Central memory CD8-positive, alpha-beta T cell (primary cell): Measurements from ENCODE around the gene IFI27.
A peak's percentile ranks its signal among the peaks of the same experiment; 100 is the strongest.

Experiments
- ATAC-seq: fragments of 150-1000 bp; cut with Tn5 transposase; replicated peaks from 2 replicates; pipeline ENCODE4 v1.10.0; 2022; ENCODE audit warnings: mild to moderate bottlenecking, moderate FRiP score, moderate number of reproducible peaks; ENCODE audit not compliant: poor library complexity, severe bottlenecking; ENCODE audit errors: extremely low read depth
- DNase-seq, 2 donors: peaks; one replicate each; pipeline ENCODE4 v3.0.0; 2021; ENCODE audit warnings: low spot score in 2 of 2
- H3K27ac Mint-ChIP-seq: one replicate; pipeline ENCODE4 v1.8.0; 2022; ENCODE audit warnings: low read depth, mild to moderate bottlenecking, moderate library complexity, mixed read lengths
- H3K27me3 Mint-ChIP-seq: one replicate; pipeline ENCODE4 v1.8.0; 2022; ENCODE audit warnings: mixed read lengths
- H3K36me3 Mint-ChIP-seq: one replicate; pipeline ENCODE4 v1.8.0; 2022; ENCODE audit warnings: mild to moderate bottlenecking, moderate library complexity, mixed read lengths; ENCODE audit not compliant: insufficient read depth
- H3K4me1 Mint-ChIP-seq: one replicate; pipeline ENCODE4 v1.8.0; 2022; ENCODE audit warnings: mixed read lengths
- H3K4me3 Mint-ChIP-seq: one replicate; pipeline ENCODE4 v1.8.0; 2022; ENCODE audit warnings: mild to moderate bottlenecking, moderate library complexity, mixed read lengths
- H3K9me3 Mint-ChIP-seq: one replicate; pipeline ENCODE4 v1.8.0; 2022; ENCODE audit warnings: mixed read lengths

IFI27 gene

DNA sequence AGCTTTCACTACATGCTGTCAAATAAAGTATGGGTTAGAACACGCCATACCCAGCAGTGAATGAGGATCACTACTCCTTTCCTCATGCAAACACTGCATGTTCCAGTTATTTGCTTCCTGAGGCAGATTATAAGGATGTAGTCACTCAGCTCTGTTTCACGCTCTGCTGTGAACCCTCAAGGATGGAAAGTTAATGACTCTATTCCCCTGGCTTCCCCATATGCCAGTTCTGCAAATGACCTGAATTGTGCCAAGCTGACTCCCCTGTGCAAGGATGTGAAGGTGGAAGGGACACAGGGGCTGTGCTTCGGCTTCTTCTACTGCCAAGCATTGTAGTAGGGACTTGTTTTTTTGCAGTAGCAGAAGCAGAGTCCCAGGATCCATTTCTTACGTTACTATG is 22.6 kb upstream of the IFI27 start:
- Mint-ChIP-seq H3K27ac (no peak overlapping the region), H3K27me3 (no peaks in the 10 kb centered on the region), H3K4me1 (no peaks in the 10 kb centered on the region), H3K9me3 (no peaks in the 10 kb centered on the region), H3K4me3 (no peak overlapping the region), H3K36me3 (no peaks in the 10 kb centered on the region)
- no peak for ATAC-seq
- DNase-seq: no peak

DNA sequence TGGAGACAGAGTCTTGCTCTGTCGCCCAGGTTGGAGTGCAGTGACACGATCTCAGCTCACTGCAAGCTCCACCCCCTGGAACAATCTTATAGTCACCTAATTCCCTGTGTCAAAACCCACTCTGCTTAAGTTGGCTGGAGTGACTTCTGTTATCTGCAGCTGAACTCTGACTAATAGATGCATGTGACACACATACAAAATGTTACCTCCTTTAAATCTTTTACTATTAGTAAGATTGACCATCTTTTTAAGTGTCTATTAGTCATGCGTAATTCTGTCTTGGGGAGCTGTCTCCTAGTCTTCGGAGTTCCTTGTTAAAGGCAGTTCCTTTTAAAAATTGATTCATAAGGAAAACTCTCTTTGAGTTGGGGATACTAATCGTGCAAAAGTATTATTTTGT is 22.0 kb upstream of the IFI27 start:
- no peaks in the 10 kb centered on the region for H3K9me3 Mint-ChIP-seq
- no peaks in the 10 kb centered on the region for H3K36me3 Mint-ChIP-seq
- no peaks in the 10 kb centered on the region for H3K4me1 Mint-ChIP-seq
- no peaks in the 10 kb centered on the region for H3K27me3 Mint-ChIP-seq
- H3K4me3 Mint-ChIP-seq: no peak overlapping the region
- DNase-seq: no peak
- no peak for ATAC-seq
- no peak overlapping the region for H3K27ac Mint-ChIP-seq

DNA sequence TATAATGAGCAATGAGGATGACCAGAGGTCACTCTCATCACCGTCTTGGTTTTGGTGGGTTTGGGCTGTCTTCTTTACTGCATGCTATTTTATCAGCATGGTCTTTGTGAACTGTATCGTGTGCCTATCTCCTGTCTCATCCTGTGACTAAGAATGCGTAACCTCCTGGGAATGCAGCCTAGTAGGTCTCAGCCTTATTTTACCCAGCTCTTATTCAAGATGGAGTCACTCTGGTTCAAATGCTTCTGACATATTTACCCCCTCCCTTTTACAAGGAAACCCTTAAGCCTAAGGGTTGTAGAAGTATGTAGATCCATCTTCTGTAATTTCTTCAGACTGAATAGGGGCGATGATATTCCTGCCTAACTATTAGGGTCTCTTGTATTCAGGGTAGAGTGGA is 21.1 kb upstream of the IFI27 start:
- Mint-ChIP-seq H3K9me3 (no peaks in the 10 kb centered on the region), H3K27ac (no peak overlapping the region), H3K4me1 (no peaks in the 10 kb centered on the region), H3K36me3 (no peaks in the 10 kb centered on the region), H3K4me3 (no peak overlapping the region), H3K27me3 (no peaks in the 10 kb centered on the region)
- no peak for ATAC-seq
- no peak for DNase-seq

DNA sequence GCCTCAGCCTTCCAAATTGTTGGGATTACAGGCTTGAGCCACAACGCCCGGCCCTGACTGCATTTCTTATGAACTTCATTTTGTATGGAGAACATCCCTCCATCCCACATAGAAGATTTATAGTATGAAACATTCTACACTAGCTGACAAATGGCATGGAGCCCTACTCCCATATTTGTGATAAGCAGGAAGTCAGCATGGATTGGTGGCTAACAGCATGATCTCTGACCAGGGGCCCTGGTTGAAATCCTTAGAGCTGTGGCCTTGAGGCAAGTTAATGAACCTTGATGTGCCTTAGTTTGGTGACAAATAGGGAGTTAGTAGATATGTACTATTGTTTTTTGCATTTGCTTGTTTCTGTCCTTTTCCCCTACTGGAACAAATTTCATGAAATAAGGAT is 17.1 kb upstream of the IFI27 start:
- Mint-ChIP-seq H3K27me3 (no peaks in the 10 kb centered on the region), H3K27ac (no peak overlapping the region), H3K4me3 (no peak overlapping the region), H3K4me1 (no peaks in the 10 kb centered on the region), H3K36me3 (no peaks in the 10 kb centered on the region), H3K9me3 (no peaks in the 10 kb centered on the region)
- DNase-seq (no peak), ATAC-seq (no peak)

DNA sequence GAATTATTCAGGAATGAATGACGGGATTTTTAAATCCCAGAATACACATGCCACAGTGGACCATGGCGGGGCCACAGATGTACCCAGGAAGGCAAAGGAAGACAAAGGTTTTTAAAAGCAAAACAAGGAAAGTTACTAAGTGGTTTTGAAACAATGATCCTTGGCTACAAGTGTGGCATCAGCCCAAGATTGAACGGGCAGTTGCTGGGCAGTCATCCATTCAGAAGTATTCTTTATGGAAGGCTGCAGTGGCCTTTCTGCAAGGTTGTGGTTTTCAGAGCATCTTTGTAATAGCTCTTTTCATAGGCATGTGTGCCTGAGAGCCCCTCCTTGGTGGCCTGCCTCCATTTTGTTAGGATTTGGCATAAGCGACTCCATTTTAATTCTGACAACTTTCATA is 13.4 kb upstream of the IFI27 start:
- Mint-ChIP-seq H3K36me3 (no peaks in the 10 kb centered on the region), H3K27me3 (no peaks in the 10 kb centered on the region), H3K9me3 (no peaks in the 10 kb centered on the region), H3K4me1 (no peaks in the 10 kb centered on the region), H3K27ac (no peak overlapping the region), H3K4me3 (no peak overlapping the region)
- DNase-seq: no peak
- no peak for ATAC-seq

DNA sequence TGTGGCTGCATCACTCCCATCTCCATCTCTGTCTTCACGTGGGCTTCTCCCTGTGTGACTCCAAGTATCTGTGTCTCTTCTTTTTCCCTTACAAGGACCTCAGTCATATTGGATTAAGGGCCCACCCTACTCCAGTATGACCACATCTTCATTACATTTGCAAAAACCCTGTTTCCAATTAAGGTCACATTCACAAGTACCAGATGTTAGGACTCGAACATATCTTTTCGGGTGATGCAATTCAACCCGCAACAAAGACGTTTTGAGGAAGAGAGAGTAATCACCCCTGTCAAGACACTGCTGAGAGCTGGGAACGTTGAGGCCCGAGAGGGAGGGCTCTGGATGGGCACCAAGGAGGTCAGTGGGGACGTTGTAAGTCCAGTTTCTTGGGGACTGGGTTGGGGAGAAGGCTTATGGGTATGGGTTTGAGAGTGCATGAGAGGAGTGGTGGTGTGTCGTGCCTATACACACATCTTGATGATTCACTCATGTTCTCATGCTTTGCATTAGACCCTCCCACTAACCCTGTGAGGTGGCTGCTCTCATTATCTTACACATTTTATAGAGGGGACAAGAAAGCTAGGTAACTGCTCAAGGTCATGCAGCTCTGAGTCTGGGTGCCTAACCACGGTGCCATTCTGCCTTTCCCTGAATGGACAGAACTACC is 12.1 kb upstream of the IFI27 start:
- Mint-ChIP-seq H3K9me3 (no peaks in the 10 kb centered on the region), H3K4me3 (no peak overlapping the region), H3K36me3 (no peaks in the 10 kb centered on the region), H3K27ac (no peak overlapping the region), H3K4me1 (no peaks in the 10 kb centered on the region), H3K27me3 (no peaks in the 10 kb centered on the region)
- ATAC-seq (no peak), DNase-seq (no peak)

DNA sequence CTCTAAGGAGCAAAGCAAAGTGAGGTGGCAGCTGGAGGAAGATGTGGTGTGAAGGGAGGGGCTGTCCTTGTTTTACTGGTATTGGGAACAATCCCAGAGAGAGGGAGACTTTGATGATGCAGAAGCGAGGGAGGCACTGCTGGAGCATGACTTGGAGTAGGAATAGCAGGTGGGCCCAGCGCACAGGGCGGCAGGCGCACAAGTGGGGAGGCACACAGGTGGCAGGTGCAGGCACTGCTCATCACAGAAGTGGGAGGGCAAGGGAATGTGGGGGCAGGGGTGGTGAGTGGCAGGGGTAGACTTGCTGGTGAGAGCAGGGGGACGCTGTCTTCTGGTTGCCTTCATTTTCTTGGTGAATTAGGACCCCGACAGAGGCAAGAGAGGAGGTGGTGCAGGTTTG is 11.5 kb upstream of the IFI27 start:
- no peaks in the 10 kb centered on the region for H3K36me3 Mint-ChIP-seq
- H3K27ac Mint-ChIP-seq: no peak overlapping the region
- no peak overlapping the region for H3K4me3 Mint-ChIP-seq
- no peaks in the 10 kb centered on the region for H3K9me3 Mint-ChIP-seq
- ATAC-seq: no peak
- H3K4me1 Mint-ChIP-seq: no peaks in the 10 kb centered on the region
- no peak for DNase-seq
- no peaks in the 10 kb centered on the region for H3K27me3 Mint-ChIP-seq

DNA sequence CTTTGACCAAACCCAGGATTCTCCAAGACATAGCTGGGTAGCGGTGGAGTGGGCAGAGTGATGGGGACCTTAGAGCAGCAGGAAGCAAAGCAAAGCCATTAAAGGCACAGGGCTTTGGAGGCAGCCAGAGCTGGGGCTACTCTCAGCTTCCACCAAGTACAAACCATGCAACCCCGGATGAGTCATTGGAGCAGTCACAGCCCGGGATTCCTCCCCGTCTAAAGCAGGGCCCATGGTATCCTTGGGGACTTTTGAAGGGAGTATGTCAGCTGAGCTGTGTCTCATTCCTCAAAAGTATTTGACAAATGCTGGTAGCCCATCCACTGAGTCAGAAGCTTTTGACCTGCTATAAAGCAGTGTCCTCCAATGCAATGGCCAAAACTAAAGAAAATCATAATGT is 9.7 kb upstream of the IFI27 start:
- no peaks in the 10 kb centered on the region for H3K9me3 Mint-ChIP-seq
- H3K36me3 Mint-ChIP-seq: no peaks in the 10 kb centered on the region
- no peaks in the 10 kb centered on the region for H3K4me1 Mint-ChIP-seq
- ATAC-seq (no peak), DNase-seq (no peak)
- H3K27ac Mint-ChIP-seq: no peak overlapping the region
- no peaks in the 10 kb centered on the region for H3K27me3 Mint-ChIP-seq
- H3K4me3 Mint-ChIP-seq: no peak overlapping the region

DNA sequence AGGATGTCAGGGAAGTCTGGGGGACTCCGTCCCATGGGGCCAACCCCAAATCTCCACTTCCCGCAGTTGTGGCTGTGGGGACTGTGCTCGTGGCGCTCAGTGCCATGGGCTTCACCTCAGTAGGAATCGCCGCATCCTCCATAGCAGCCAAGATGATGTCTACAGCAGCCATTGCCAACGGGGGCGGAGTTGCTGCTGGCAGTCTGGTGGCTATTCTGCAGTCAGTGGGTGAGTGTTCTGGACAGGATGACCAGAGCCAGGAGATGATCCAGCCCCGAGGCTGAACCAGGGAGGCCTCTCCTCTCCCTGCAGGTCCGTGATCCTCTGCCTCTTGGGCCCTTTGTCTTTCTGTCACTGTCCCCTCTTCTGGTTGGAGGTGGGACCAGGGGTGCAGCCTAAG is 8.8 kb upstream of the IFI27 start:
- no peaks in the 10 kb centered on the region for H3K36me3 Mint-ChIP-seq
- no peak overlapping the region for H3K4me3 Mint-ChIP-seq
- no peaks in the 10 kb centered on the region for H3K9me3 Mint-ChIP-seq
- DNase-seq: no peak
- H3K27ac Mint-ChIP-seq: no peak overlapping the region
- no peaks in the 10 kb centered on the region for H3K27me3 Mint-ChIP-seq
- no peak for ATAC-seq
- no peaks in the 10 kb centered on the region for H3K4me1 Mint-ChIP-seq

DNA sequence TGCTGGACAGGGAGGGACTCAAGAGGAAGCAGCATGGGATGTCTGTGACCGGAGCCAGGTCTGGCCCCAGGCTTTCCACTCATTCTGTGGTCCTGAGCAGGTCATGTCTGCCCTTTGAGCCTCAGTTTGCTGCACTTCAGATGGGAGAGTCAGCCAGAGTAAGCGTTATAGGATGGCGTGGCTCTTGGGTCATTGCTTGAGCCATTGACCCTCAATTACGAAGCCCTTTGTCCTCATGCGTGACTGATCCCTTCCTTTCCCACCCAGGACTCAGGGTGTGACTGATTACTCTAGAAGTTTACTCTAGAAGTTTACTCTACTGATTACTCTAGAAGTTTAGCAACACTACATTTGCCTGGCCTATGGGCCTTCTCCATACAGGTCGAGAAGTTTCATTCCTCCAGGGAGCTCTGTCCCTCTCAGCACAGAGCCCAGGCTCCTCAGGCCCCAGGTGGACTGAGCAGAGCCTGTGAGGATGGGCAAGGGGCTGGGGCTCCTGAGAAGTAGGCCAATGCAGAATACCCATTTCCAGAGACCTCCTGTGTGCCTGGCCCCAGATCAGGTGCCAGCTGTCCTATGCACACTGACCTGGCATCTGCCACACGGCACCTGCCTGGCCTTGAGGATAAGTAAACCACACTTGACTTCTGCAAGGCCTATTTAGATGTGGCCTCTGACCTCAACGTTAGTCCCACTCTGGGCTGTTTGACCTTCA is 7.6 kb upstream of the IFI27 start:
- H3K9me3 Mint-ChIP-seq: no peaks in the 10 kb centered on the region
- no peak overlapping the region for H3K27ac Mint-ChIP-seq
- ATAC-seq: no peak

DNA sequence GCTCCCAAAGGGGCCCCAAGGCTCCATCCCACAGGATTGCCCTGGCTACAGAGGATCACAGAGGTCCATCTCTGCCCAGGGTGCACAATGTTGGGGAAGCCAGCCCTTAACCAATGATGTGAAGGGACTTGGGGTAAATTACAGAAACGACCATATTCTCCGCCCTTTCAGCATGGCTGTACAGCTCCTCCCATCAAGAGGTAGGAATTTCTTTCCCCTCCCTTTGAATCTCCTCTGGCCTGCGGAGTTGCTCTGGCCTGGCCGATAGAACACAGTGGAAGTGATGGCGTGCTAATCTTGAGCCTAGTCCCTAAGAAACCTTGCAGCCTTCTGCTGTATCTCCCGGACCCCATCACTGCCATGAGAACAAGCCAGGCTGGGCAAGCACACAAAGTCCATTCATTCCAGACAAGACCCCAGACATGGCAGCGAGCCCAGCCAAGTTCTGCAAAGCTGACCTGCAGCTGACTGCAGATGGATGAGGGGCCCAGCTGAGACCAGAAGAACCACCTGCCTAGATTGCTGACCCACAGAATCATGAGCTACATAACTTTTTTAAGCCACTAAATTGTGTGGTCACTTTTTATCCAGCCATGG is 6.9 kb upstream of the IFI27 start:
- DNase-seq: no peak
- no peaks in the 10 kb centered on the region for H3K36me3 Mint-ChIP-seq
- no peaks in the 10 kb centered on the region for H3K4me1 Mint-ChIP-seq
- H3K4me3 Mint-ChIP-seq: no peak overlapping the region
- no peak overlapping the region for H3K27ac Mint-ChIP-seq
- no peaks in the 10 kb centered on the region for H3K9me3 Mint-ChIP-seq
- ATAC-seq: no peak
- H3K27me3 Mint-ChIP-seq: no peaks in the 10 kb centered on the region

More for the DNA sequence above, 7.6 kb upstream of the IFI27 start:
- Mint-ChIP-seq H3K36me3 (no peaks in the 10 kb centered on the region), H3K4me3 (no peak overlapping the region), H3K4me1 (no peaks in the 10 kb centered on the region), H3K27me3 (no peaks in the 10 kb centered on the region)
- DNase-seq: no peak

DNA sequence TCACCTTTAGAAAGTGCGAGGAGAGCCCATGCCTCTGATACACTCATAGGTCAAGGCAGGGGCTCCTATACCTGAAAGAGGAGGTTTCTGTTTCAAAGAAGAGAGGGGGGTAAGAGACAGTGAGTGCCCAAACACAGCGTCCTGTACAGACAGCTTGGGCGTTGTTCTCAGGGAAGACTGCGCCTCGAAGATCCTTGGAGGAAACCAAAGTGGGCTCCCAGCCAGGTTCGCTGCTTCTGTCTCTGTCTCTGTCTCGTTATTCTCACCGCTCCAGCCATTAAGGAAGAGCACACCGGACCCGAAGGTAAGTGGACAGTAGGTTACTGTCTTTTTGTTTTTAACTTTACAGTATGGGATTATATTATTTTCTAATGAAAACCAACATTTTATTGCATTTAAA is 5.8 kb upstream of the IFI27 start:
- Mint-ChIP-seq H3K4me1 (no peaks in the 10 kb centered on the region), H3K27me3 (no peaks in the 10 kb centered on the region), H3K4me3 (no peak overlapping the region), H3K27ac (no peak overlapping the region), H3K36me3 (no peaks in the 10 kb centered on the region), H3K9me3 (no peaks in the 10 kb centered on the region)
- ATAC-seq (no peak), DNase-seq (no peak)

DNA sequence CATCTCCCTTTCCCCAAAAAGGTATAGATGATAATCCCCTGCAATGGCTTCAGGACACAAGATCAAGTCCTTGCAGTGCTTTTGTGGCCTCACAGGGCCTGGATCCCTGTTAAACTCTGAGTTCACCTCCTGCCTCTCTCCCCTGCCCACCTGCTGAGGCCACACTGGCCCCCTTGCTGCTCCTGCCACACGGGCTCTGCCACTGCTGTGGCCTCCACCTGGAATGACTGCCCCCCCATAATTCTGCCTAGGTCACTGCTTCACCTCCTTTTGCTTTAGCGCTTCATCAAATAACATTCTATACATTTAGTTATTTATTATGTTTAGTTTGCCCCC is 653 bp upstream of the IFI27 start:
- DNase-seq: no peak
- Mint-ChIP-seq H3K27ac (peak overlapping the region; percentile 33), H3K36me3 (peaks cover 4% of the 10 kb centered on the region), H3K27me3 (peaks cover 32% of the 10 kb centered on the region), H3K4me3 (no peak overlapping the region), H3K9me3 (no peaks in the 10 kb centered on the region), H3K4me1 (no peaks in the 10 kb centered on the region)
- ATAC-seq: no peak
